Neuron (in vitro differentiated cells): ENCODE data around the gene MRC2.

Experiments used
- H2AFZ ChIP-seq: one replicate; pipeline ENCODE4 v1.6.1; 2013; ENCODE audit warnings: low read depth, mild to moderate bottlenecking, inconsistent platforms, low read length, moderate library complexity
- H3K27me3 ChIP-seq: one replicate; pipeline ENCODE4 v1.6.1; 2013; ENCODE audit warnings: low read length; ENCODE audit not compliant: insufficient read depth
- H3K36me3 ChIP-seq: one replicate; pipeline ENCODE4 v1.6.1; 2013; ENCODE audit warnings: low read length; ENCODE audit not compliant: insufficient read depth
- H3K4me1 ChIP-seq: one replicate; pipeline ENCODE4 v1.6.1; 2013; ENCODE audit warnings: low read length; ENCODE audit not compliant: insufficient read depth
- H3K4me3 ChIP-seq: 2 replicates; pipeline ENCODE4 v1.5.1; 2013; ENCODE audit warnings: mild to moderate bottlenecking, low read length, moderate library complexity
- H3K9me3 ChIP-seq: one replicate; pipeline ENCODE4 v1.6.1; 2013; ENCODE audit warnings: low read length

The MRC2 gene

DNA sequence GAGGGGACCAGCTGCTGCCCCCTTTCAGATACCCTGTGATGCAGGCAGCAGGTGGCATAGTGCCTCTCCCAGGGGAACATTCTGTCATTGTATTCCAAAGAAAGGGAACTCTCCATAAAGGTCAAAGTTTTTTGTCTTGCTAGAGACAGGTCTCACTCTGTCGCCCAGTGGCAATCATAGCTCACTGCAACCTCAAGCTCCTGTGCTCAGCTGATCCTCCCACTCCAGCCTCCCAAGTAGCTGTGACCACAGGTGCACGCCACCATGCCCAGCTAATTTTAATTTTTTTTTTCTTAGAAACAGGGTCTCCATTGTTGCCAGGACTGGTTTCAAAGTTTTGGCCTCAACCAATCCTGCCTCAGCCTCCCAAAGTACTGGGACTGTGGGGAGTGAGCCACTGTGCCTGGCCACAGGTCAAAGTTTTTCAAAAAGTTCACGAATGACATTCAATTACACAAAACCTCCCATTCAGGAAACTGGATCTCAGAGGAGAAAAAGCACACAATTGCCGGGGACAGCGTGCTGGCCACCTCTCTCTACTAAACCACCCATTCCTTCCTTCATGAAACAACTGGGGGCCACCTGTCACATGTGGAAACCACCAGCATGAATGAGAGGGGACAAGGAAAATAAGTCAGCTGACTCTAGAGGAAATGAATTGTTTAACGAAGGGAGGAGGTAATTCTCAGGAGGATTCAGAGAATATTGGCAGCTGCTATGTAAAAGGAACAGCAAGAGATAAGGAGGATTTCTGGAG lies 100.6 kb downstream of the MRC2 start:
- Histone ChIP-seq H3K27me3 (no peaks in the 10 kb centered on the region), H3K4me1 (peaks cover 6% of the 10 kb centered on the region), H3K9me3 (no peaks in the 10 kb centered on the region), H3K4me3 (no peak overlapping the region), H2AFZ (no peak overlapping the region), H3K36me3 (no peaks in the 10 kb centered on the region)

DNA sequence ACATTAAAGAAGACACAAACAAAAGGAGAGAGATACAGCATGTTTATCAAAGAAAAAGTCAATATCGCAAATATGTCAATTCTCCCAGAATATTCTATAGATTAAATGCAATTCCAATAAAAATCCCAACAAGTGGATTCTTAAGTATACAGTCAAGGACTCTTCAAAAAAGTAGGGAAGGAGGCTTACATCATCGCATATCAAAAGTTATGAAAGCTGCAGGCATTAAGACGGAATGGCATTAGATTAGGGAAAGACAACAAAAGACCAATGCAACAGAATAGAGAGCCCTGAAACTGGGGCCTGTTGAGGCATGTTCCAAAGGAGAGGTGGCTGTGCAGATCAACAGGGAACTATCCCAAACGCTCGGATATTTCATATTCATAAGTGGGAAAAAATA lies 104.7 kb downstream of the MRC2 start:
- Histone ChIP-seq H3K9me3 (no peaks in the 10 kb centered on the region), H2AFZ (no peak overlapping the region), H3K4me3 (no peak overlapping the region), H3K27me3 (no peaks in the 10 kb centered on the region), H3K36me3 (no peaks in the 10 kb centered on the region), H3K4me1 (peaks cover 12% of the 10 kb centered on the region)

DNA sequence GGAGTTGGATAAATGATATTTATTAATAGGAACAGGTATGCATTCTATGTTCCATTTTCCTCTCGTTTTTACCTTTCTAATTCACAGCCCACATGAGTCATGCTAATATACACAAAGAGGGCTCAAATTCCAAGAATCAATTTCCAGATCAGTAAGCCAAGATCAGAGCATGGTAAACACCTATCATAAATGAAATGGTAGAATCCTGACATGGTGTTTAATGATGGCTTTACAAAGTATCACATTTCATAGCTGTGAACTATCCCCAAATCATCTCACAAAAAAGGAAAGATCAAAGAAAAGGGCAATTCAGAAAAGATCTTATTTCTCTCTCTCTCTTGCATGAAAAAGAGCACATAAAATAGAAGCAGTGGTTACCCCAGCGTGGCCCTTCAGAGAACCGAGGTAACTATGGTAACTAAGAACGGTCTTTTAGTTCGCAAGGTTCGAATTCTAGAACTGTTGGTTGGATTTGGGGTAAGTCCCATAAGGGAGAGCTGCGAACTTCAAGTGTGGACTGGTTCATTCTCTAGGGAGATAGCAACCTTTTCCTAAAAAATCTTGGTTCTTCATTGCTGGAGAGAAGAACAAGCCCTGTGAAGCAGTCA lies 107.7 kb downstream of the MRC2 start:
- no peaks in the 10 kb centered on the region for H3K9me3 ChIP-seq
- no peaks in the 10 kb centered on the region for H3K36me3 ChIP-seq
- no peak overlapping the region for H3K4me3 ChIP-seq
- no peaks in the 10 kb centered on the region for H3K27me3 ChIP-seq
- no peak overlapping the region for H2AFZ ChIP-seq
- H3K4me1 ChIP-seq: peaks cover 14% of the 10 kb centered on the region

DNA sequence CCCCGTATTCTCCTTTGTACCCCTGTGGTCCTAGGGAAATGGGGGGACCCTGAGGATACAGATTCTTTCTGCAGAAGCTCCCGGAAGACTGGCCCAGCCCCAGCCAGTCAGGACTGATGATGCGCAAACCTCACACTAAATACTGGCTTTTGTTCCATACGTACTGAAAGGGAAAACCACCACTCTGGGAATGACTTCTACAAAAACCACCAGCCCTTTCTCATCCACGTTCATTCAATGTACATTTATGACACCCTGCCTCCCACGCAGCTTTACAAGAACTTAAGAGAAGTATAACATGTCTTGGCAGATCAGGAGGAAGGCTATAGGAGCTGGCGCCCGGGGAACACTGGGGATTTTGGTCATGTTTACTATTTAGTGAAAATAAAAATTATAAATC lies 110.0 kb downstream of the MRC2 start:
- no peaks in the 10 kb centered on the region for H3K36me3 ChIP-seq
- no peak overlapping the region for H2AFZ ChIP-seq
- H3K9me3 ChIP-seq: no peaks in the 10 kb centered on the region
- no peaks in the 10 kb centered on the region for H3K27me3 ChIP-seq
- no peak overlapping the region for H3K4me3 ChIP-seq
- peaks cover 10% of the 10 kb centered on the region for H3K4me1 ChIP-seq

DNA sequence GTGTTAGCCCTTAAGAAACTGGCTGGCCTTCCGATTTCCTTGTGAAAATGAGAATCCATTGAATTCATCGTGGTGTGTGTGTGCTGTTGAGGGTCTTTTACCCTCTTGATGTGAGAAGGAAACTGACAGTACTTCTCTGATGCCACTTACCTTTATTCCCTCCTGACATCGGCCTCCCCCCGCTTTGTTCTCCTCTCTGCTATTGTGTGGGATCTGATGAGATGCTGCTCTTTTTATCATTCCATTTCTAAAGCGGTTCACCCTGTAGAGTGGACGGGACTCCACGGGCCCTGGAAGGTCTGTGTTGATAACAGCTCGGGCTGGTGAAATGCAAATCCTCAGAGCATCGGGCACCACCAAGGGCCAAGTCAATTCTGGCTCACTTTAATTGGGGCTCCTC lies 110.8 kb downstream of the MRC2 start:
- Histone ChIP-seq H3K4me3 (no peak overlapping the region), H3K4me1 (peaks cover 9% of the 10 kb centered on the region), H3K36me3 (no peaks in the 10 kb centered on the region), H3K9me3 (no peaks in the 10 kb centered on the region), H2AFZ (no peak overlapping the region), H3K27me3 (no peaks in the 10 kb centered on the region)

DNA sequence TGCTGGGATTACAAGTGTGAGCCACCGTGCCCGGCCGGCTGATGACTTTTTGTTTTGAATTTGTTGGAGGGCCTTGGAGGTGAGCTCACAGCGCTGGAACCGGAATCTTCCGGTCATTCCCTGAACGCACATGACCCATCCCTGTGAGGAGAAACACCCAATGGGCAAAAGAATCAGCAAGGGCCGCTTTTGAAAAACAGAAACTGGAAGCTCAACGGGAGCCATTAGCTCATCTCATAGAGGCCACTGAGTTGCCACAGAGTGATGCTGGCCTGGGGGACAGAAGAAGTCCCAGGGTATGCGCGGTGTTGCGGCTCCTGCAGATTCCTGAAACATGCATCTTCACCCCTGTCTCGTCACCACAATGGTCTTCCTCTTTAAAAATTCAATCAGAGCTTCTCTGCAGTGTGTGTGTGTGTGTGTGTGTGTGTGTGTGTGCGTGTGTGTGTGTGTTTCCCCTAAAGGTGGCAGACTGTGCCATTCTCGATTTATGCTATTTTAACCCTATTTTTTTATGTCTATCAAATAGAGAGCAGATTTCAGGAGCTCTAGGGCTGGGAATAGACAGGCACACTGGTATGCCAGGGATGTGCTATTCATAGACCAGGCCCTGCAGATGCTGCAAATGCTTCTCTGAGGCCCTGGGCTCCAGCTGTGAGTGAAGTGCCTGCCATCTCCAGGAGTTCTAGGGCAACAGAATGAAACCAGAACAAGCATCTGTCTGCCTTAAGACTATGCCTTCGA lies 112.3 kb downstream of the MRC2 start:
- H3K9me3 ChIP-seq: no peaks in the 10 kb centered on the region
- H3K27me3 ChIP-seq: no peaks in the 10 kb centered on the region
- H3K36me3 ChIP-seq: no peaks in the 10 kb centered on the region
- H2AFZ ChIP-seq: no peak overlapping the region
- peaks cover 7% of the 10 kb centered on the region for H3K4me1 ChIP-seq
- no peak overlapping the region for H3K4me3 ChIP-seq

DNA sequence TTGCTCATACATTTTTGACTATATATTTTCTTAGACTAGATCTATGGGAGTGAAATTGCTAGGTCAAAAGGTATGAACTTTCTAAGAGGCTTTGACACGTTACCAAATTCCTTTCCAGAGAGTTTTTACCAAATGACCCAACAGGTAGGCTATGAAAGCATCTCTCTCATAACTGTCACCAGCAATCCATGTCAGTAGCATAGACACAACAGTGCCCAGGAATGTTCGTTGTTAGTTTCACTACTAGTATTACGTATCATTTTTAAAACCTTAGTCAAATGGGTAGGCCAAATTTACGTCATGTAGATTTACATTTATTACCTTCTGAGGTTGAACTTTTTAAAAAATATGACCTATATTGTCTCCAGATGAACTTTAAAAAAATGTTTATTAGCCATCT lies 113.8 kb downstream of the MRC2 start:
- H3K9me3 ChIP-seq: no peaks in the 10 kb centered on the region
- no peaks in the 10 kb centered on the region for H3K27me3 ChIP-seq
- no peaks in the 10 kb centered on the region for H3K36me3 ChIP-seq
- no peak overlapping the region for H3K4me3 ChIP-seq
- H2AFZ ChIP-seq: no peak overlapping the region
- H3K4me1 ChIP-seq: peaks cover 3% of the 10 kb centered on the region
